GM21515 (cell line): ENCODE measurements around the gene MMEL1.

Experiments used
- ATAC-seq: cut with Tn5 transposase; IDR thresholded peaks from one replicate; pipeline ENCODE4 v1.9.1; 2021; ENCODE audit not compliant: unreplicated experiment

MMEL1 gene

GRCh38 chr1:2594001-2594640, 38.7 kb downstream of the MMEL1 start:
- ATAC-seq = no peak

GRCh38 chr1:2593251-2593878, 39.5 kb downstream of the MMEL1 start:
- no peak for ATAC-seq

GRCh38 chr1:2592672-2593071, 40.1 kb downstream of the MMEL1 start:
- ATAC-seq = no peak

GRCh38 chr1:2591581-2592261, 41.1 kb downstream of the MMEL1 start:
- no peak for ATAC-seq

- ATAC-seq = no peak
Observed at GRCh38 chr1:2591233-2591580, 41.6 kb downstream of the MMEL1 start.

- no peak for ATAC-seq
Observed at GRCh38 chr1:2590233-2591141, 42.3 kb downstream of the MMEL1 start.

GRCh38 chr1:2589431-2590232, 43.2 kb downstream of the MMEL1 start:
- ATAC-seq = no peak

GRCh38 chr1:2588661-2589430, 44.0 kb downstream of the MMEL1 start:
- ATAC-seq = no peak

- ATAC-seq = no peak
Observed at GRCh38 chr1:2587860-2588571, 44.8 kb downstream of the MMEL1 start.

- no peak for ATAC-seq
Observed at GRCh38 chr1:2587071-2587859, 45.6 kb downstream of the MMEL1 start.

- ATAC-seq = peak; percentile 61
Observed at GRCh38 chr1:2586154-2587070, 46.4 kb downstream of the MMEL1 start, which contains the start of gene PRXL2B. TSS of gene PRXL2B (plus strand) at chr1:2586777. CDS start at chr1:2586886, 109 bp downstream.

- ATAC-seq = no peak
Observed at GRCh38 chr1:2585318-2586092, 47.3 kb downstream of the MMEL1 start.

- ATAC-seq = no peak
Observed at GRCh38 chr1:2584686-2585317, 48.0 kb downstream of the MMEL1 start.

GRCh38 chr1:2583871-2584351, 48.9 kb downstream of the MMEL1 start:
- ATAC-seq = no peak

- ATAC-seq = no peak
Observed at GRCh38 chr1:2583331-2583791, 49.5 kb downstream of the MMEL1 start.

- no peak for ATAC-seq
Observed at GRCh38 chr1:2582391-2582790, 50.4 kb downstream of the MMEL1 start.
